Measurements from ENCODE around the gene CORO2B. TPM values are rescaled to one million over a fixed set of nuclear protein-coding genes. Genes with fewer than 3 reads are reported as not detected.

Gene CORO2B, protein sequence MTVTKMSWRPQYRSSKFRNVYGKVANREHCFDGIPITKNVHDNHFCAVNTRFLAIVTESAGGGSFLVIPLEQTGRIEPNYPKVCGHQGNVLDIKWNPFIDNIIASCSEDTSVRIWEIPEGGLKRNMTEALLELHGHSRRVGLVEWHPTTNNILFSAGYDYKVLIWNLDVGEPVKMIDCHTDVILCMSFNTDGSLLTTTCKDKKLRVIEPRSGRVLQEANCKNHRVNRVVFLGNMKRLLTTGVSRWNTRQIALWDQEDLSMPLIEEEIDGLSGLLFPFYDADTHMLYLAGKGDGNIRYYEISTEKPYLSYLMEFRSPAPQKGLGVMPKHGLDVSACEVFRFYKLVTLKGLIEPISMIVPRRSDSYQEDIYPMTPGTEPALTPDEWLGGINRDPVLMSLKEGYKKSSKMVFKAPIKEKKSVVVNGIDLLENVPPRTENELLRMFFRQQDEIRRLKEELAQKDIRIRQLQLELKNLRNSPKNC
- total RNA-seq (2014; rRNA removed; shearing (Covaris generic)) = not detected in 2 replicates

DNA sequence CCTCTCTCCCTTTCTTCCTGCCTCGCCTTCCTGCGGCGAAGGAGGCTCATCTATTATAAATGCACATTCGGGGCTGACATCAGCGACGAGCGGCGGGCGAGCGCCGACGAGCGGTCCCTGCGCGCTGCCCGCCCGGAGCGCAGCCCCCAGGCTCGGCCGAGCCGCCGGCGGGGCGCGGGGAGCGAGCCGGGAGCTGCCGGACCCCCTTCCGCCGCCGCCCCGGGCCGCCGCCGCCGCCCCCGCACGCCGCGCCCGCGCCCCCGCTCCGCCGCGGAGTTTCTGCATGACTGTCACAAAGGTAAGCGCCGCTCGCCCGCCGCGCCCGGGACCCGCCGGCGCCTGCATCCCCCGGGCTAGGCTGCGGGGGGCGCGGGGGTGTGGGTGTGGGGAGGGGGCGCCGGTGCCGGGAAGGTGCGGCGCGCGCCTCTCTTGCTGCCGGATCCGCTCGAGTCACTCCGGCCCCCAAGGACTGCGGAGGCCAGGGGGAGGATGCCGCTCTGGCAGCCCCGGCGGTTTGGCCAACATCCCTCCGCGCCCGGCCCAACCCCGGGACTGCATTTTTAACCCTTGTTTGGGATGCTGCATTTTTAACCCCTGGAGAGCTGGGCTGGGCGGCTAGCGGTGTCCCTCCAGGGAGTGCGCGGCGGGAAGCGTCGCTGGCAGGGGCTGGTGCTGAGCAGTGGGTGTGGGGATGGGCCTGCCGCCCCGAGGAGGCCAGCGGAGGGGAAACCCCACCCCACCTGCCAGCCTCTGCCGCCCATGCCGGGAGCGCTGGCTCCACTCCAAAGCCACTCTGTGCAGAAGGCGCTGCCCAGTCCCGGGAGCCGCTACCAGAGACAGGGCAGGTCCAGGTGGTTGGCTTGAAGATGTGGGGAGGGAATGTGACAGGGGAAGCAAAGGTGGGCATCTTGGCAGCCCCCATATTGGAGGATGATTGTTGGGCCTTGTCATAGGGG, at the start of gene CORO2B:
CORO2B (plus strand) TSS at position 14 of the 956 bp plus-strand sequence; CDS start at position 284, 270 bp downstream.
- peaks cover 10% of the 10 kb centered on the region for H3K4me1 ChIP-seq (replicated peaks)
- DNase-seq (ENCODE audit: low read depth in 1 of 2, low spot score in 2 of 2) = no peak
- no peak within 1 kb of the TSS for H3K27ac ChIP-seq
- H3K9me3 ChIP-seq (replicated peaks) = peaks cover 6% of the 10 kb centered on the region; the same call in 1 of the 2 replicates
- peaks cover 46% of the 10 kb centered on the region for H3K27me3 ChIP-seq (replicated peaks)
- no peaks in the 10 kb centered on the region for H3K36me3 ChIP-seq
- H3K4me3 ChIP-seq = peak within 1 kb of the TSS; percentile 39

DNA sequence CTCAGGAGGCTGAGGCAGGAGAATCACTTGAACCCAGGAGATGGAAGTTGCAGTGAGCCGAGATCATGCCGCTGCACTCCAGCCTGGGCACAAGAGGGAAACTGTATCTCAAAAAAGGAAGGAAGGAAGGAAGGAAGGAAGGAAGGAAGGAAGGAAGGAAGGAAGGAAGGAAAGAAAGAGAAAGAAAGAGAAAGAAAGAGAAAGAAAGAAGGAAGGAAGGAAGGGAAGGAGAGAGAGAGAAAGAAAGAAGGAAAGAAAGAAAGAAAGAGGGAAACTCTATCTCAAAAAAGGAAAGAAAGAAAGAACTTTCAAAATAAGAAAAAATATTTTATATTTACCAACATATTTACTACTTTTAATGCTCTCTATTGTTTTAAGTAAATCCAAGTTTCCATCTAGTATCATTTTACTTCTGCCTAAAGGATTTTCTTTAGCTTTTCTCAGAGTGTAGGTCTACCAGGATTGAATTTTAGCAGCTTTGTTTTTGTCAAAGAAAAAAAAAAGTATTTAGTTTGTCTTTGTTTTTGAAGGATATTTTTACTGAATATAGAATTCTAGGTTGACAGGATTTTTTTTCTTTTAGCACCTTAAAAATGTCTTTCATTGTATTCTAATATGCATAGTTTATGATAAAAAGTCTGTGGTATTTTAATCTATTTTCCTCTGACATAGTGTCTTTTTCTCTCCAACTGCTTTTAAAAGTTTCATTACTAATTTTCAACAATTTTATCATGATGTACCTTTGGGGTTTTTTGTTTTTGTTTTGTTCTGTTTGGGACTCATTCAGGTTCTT, 47.2 kb upstream of the CORO2B start:
- no peak overlapping the region for H3K4me3 ChIP-seq
- no peaks in the 10 kb centered on the region for H3K27me3 ChIP-seq (replicated peaks)
- H3K36me3 ChIP-seq = no peaks in the 10 kb centered on the region
- no peak for DNase-seq (ENCODE audit: low read depth in 1 of 2, low spot score in 2 of 2)
- H3K27ac ChIP-seq = no peak overlapping the region
- peaks cover 7% of the 10 kb centered on the region for H3K4me1 ChIP-seq (replicated peaks)
- no peaks in the 10 kb centered on the region; the same call in 1 of the 2 replicates for H3K9me3 ChIP-seq (replicated peaks)

DNA sequence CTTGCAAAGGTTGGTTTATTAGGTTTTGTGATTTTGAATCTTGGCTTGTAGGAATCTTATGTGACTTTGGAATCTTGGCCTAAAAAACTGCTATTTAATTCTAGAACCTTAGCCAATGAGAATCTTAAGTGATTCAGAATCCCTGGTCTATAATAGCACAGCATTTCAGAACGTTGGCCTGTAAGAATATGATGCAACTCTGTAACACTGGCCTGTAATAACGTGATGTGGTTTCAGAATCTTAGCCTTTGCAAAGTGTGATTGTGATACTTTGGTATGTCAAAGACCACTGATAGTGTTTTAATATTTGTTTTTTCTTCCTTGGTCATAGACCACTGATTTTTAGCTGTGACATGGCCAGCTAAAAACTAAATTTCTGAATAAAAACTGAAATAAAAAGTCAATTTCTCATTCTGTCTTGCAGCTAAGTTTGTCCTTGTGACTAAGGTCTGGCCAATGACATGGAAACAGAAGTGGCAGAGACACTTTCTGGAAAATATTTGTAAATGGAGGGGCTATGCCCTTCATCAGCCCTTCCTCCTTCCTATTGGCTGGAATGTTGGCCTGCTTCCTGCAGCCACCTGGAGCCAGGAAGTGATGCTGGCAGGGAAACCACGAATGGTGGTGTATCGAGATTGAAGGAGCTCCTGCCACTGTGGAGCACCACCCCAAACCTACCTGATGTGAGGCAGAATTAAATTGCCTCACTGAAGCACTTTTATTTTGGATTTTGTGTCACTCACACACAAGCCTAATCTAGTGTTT, 42.3 kb upstream of the CORO2B start:
- Histone ChIP-seq H3K27me3 (replicated peaks) (no peaks in the 10 kb centered on the region), H3K4me1 (replicated peaks) (peaks cover 13% of the 10 kb centered on the region), H3K36me3 (no peaks in the 10 kb centered on the region), H3K9me3 (replicated peaks) (no peaks in the 10 kb centered on the region; the same call in none of the 2 replicates), H3K4me3 (no peak overlapping the region), H3K27ac (peak overlapping the region; percentile 26)
- DNase-seq (ENCODE audit: low read depth in 1 of 2, low spot score in 2 of 2) = peak in 1 of 2 experiments; percentile 48

DNA sequence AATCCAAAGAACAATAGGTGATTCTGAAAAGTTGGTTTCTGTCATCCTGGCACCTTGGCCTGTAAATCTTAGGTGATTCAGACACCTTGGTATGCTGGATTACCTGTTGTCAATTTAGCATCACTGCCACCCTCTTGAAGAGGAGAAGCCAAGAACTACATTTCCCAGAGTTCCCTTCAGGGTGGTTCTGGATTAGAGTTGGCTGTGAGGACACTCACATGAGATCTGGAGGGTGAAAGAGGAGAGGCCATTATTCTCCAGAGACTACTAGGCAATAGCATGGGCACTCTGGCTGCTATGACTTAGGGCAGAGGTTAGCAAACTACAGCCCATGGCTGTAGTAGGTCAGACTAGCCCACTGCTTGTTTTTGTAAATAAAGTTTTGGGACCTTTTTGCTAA, 41.7 kb upstream of the CORO2B start:
- no peaks in the 10 kb centered on the region for H3K27me3 ChIP-seq (replicated peaks)
- no peak for DNase-seq (ENCODE audit: low read depth in 1 of 2, low spot score in 2 of 2)
- H3K4me3 ChIP-seq = no peak overlapping the region
- peaks cover 13% of the 10 kb centered on the region for H3K4me1 ChIP-seq (replicated peaks)
- H3K9me3 ChIP-seq (replicated peaks) = no peaks in the 10 kb centered on the region; the same call in none of the 2 replicates
- H3K36me3 ChIP-seq = no peaks in the 10 kb centered on the region
- H3K27ac ChIP-seq = peak overlapping the region; percentile 26

DNA sequence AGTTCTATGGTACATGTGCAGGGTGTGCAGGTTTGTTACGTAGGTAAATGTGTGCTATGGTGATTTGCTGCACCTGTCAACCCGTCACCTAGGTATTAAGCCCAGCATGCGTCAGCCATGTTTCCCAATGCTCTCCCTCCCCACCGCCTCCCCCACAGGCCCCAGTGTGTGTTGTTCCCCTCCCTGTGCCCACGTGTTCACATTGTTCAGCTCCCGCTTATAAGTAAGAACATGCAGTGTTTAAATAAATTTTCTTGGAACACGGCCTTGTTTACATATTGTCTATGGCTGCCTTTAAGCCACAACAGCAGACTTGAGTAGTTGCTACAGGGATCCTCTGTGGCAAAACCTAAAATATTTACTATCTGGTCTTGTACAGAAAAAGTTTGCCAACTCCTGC, 41.3 kb upstream of the CORO2B start:
- no peaks in the 10 kb centered on the region for H3K36me3 ChIP-seq
- no peak overlapping the region for H3K4me3 ChIP-seq
- H3K27me3 ChIP-seq (replicated peaks) = no peaks in the 10 kb centered on the region
- H3K4me1 ChIP-seq (replicated peaks) = peaks cover 13% of the 10 kb centered on the region
- no peaks in the 10 kb centered on the region; the same call in 1 of the 2 replicates for H3K9me3 ChIP-seq (replicated peaks)
- H3K27ac ChIP-seq = no peak overlapping the region
- no peak for DNase-seq (ENCODE audit: low read depth in 1 of 2, low spot score in 2 of 2)

DNA sequence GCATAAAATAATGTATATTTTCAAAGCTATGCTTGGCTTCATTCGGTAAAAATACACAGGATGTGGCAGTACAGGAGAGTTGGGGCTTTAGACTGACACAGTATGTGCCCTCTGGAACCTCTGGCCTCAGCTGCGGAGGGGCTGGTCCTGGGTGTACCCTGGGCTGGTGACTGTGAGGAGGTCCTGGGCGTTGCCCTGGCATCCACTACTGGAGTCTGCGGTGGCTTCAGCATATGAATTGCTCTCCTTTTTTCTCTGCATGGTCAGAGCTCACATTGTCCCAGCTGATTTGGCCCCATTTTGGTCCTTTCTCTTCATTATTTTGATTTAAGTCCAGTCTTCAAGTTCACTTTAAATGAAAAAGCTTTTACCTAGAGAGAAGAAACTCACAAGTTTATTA, 40.5 kb upstream of the CORO2B start:
- H3K36me3 ChIP-seq = no peaks in the 10 kb centered on the region
- no peaks in the 10 kb centered on the region for H3K27me3 ChIP-seq (replicated peaks)
- no peak overlapping the region for H3K27ac ChIP-seq
- no peak overlapping the region for H3K4me3 ChIP-seq
- DNase-seq (ENCODE audit: low read depth in 1 of 2, low spot score in 2 of 2) = no peak
- peaks cover 13% of the 10 kb centered on the region for H3K4me1 ChIP-seq (replicated peaks)
- H3K9me3 ChIP-seq (replicated peaks) = no peaks in the 10 kb centered on the region; the same call in 1 of the 2 replicates

DNA sequence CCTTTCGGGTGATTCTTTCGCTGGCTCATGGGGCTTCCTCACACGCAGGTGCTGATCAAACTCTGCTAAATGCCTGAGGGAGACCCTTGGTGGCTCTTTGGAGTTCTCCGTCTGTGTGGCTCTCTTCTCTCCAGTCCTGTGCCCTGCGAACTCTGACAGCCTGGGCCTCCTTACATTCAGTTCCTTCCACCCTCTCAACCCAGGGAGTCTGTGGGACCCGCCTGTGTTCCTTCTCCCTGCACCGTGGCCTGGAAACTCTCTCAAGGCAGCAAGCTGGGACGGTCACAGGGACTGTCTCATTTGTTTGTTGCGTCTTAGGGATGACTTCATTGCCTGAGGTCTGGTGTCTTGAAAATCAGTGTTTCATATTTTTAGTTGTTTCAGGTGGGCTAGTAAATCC, 37.0 kb upstream of the CORO2B start:
- H3K27me3 ChIP-seq (replicated peaks) = no peaks in the 10 kb centered on the region; the same call in 1 of the 2 replicates
- no peaks in the 10 kb centered on the region for H3K36me3 ChIP-seq
- no peaks in the 10 kb centered on the region; the same call in 1 of the 2 replicates for H3K9me3 ChIP-seq (replicated peaks)
- H3K4me3 ChIP-seq = no peak overlapping the region
- no peak for DNase-seq (ENCODE audit: low read depth in 1 of 2, low spot score in 2 of 2)
- peaks cover 4% of the 10 kb centered on the region for H3K4me1 ChIP-seq (replicated peaks)
- no peak overlapping the region for H3K27ac ChIP-seq

DNA sequence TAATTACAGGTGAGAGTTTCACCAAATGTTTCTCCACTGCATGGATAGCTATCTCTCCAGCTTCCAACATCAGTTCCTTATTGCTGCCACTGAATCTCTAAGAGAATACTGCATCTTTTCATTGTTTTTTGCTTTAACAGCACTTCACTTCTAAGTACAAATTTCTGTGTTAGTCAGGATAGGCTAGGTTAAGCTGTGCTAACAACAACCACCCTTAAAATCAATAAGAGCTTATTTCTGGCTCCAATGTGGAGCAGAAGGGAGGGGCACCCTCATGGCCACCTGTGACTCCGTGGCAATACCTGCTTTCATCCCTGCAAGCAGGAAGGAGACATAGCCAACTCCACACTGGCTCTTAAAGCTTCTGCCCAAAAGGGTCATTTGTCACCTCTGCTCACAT, 36.4 kb upstream of the CORO2B start:
- DNase-seq (ENCODE audit: low read depth in 1 of 2, low spot score in 2 of 2) = no peak
- no peak overlapping the region for H3K4me3 ChIP-seq
- no peaks in the 10 kb centered on the region; the same call in 1 of the 2 replicates for H3K27me3 ChIP-seq (replicated peaks)
- no peaks in the 10 kb centered on the region; the same call in 1 of the 2 replicates for H3K4me1 ChIP-seq (replicated peaks)
- H3K27ac ChIP-seq = no peak overlapping the region
- H3K9me3 ChIP-seq (replicated peaks) = no peaks in the 10 kb centered on the region; the same call in 1 of the 2 replicates
- no peaks in the 10 kb centered on the region for H3K36me3 ChIP-seq

DNA sequence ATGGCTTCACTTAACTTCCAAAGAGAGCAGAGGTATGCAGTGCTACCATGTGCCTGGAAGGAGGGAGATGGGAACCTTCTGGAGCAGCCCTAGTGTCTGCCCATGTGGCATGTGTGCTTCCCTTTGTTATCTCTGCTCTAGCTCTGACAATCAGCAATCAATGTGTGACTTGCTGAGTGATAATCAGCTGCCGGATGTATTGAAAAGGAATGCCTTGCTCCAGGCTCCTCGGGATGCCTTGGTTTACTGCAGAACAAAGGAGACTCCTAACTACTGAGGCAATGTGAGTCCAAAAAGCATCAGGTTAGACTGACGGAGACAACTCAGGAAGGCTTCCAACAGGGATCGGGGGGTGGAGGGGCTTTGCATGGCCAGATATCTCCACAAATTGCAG, 36.0 kb upstream of the CORO2B start:
- no peak overlapping the region for H3K4me3 ChIP-seq
- no peak for DNase-seq (ENCODE audit: low read depth in 1 of 2, low spot score in 2 of 2)

DNA sequence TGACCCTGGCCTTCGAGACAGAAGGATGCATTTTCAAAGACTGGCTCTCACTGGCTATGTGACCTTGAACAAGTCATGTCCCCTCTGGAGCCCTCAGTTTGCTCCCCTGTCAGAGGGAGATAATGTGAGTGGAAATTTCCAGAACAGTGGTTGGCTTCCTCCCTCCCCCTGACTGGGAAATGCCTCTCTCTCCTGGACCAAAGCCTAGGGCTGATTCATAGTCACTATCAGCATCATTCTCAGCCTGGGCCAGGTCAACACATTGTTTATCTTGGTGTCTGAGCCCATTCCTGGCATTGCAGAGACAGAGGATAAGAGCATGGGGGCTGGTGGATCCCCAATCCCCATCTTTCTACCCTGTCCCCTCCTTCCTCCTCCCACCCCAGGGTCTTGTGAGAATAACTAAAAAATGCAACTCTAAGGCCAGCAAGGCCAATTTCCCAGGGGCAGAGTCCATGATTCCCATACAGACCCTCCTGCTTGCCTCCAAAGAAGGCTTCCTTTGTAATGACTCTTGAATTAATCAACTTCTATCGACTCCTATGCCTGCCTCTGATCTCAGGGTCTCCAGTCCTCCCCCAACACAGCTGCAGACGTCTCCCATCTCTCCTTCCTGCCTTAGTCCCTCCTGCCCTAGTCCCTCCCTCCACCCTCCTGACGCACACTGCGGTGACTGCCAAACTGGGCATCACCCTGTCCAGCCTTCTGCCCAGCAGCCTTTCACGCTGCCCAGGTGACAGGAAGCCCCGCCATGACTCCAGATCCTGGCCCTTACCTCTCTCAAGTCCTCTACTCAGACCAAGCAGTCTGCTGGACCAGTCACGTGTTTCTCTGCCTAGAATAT, 35.4 kb upstream of the CORO2B start:
- no peak overlapping the region for H3K27ac ChIP-seq
- no peaks in the 10 kb centered on the region; the same call in 1 of the 2 replicates for H3K9me3 ChIP-seq (replicated peaks)
- H3K4me1 ChIP-seq (replicated peaks) = no peaks in the 10 kb centered on the region; the same call in 1 of the 2 replicates
- no peak overlapping the region for H3K4me3 ChIP-seq
- no peaks in the 10 kb centered on the region for H3K36me3 ChIP-seq
- no peaks in the 10 kb centered on the region; the same call in 1 of the 2 replicates for H3K27me3 ChIP-seq (replicated peaks)
- peak in 1 of 2 experiments; percentile 33 for DNase-seq (ENCODE audit: low read depth in 1 of 2, low spot score in 2 of 2)

More for the DNA sequence above, 36.0 kb upstream of the CORO2B start:
- Histone ChIP-seq H3K27me3 (replicated peaks) (no peaks in the 10 kb centered on the region; the same call in 1 of the 2 replicates), H3K9me3 (replicated peaks) (no peaks in the 10 kb centered on the region; the same call in 1 of the 2 replicates), H3K36me3 (no peaks in the 10 kb centered on the region), H3K4me1 (replicated peaks) (no peaks in the 10 kb centered on the region; the same call in 1 of the 2 replicates), H3K27ac (no peak overlapping the region)

DNA sequence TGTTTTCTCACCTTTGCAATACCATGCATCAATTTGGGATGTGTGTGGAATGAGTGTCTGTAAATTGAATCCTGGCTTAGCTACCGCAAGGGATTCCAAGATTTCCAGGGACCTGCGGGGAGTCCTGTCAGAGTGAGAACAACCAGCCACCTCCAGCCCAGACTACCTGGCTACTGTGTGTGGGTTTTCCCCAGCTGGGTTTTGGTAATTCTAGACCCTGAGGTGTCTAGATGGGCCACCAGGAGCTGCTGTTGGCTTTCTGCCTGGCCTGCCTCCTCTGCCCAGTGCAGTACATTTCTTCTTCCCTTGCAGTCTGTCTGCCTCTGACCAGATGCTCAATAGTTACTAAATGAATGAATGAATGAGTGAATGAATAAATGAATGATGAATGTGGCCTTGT, 32.5 kb upstream of the CORO2B start:
- Histone ChIP-seq H3K9me3 (replicated peaks) (no peaks in the 10 kb centered on the region), H3K27ac (no peak overlapping the region), H3K4me1 (replicated peaks) (no peaks in the 10 kb centered on the region; the same call in 1 of the 2 replicates), H3K27me3 (replicated peaks) (no peaks in the 10 kb centered on the region; the same call in 1 of the 2 replicates), H3K36me3 (no peaks in the 10 kb centered on the region), H3K4me3 (no peak overlapping the region)
- no peak for DNase-seq (ENCODE audit: low read depth in 1 of 2, low spot score in 2 of 2)
